Stimulated activated CD8-positive, alpha-beta memory T cell treated with anti-CD3 and anti-CD28 coated beads, Interleukin-15, amount 100 ng/mL, for 48 hours (primary cell): ENCODE measurements around the gene TTYH2.

Experiments used
- DNase-seq, 2 donors: peaks; one replicate each; pipeline ENCODE4 v3.0.0-alpha.2; 2020; ENCODE audit warnings: low read depth in 2 of 2

Gene TTYH2

DNA sequence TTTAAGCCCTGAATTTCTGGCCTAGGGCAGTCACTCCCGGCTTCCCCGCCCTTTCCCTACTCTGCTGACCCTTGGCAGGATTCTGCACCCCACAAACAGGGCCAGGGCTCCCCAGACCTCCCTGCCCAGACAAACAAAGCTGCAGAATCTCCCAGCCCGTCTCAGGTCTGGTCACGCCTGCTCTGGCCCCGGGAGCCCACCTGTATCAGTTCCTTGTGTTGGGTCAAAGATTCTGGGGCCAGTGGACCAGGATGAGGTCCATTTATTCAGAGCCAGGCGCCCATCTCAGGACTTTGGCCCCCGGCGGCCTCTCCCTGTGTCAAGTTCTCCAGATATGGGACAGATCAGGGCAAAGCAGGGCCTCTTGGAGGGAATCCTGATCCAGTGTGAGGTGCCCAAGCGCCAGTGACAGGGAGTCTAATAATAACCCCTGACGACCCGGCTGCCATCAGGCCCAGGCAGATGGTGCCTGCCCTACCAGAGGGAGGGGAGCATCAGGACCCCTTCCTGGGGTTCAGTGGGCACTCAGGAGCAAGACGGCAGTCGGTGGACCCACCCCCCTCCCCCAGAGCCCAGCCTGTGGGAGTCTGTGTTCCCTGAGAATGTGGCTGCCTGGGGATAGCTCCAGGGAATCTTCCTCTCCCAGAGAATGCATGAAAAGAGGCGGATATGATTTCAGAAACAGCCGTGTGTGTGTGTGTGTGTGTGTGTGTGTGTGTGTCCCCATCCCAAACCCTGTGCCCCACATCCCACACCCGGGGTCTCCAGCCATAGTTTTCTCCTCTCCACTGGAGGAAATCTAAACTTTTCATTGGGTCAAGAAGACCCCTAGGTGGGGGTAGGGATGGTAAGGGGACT lies 1.3 kb downstream of the TTYH2 start:
- no peak for DNase-seq

GRCh38 chr17:74215342-74215727 lies 2.0 kb downstream of the TTYH2 start:
- DNase-seq, result no peak

DNA sequence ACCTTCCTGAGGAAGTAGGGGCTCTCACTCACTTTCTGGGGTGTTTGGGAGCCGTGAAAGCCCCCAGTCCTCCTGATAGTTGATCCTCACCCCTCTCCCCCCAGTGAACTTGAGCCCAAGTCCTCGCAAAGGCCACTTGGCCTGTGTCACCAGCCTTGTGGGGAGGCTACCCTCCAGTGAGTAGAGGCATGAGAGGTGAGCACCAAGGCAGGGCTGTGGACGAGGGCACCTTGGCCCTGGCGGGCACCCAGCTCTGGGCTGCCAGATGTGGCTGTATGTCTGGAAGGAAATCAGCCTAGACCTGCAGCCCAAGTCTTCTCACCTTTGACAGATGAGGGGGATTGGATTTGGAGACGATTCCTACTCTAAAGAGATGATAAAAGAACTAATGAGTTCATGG lies 3.1 kb downstream of the TTYH2 start:
- no peak for DNase-seq

- no peak for DNase-seq
These were observed 3.8 kb downstream of the TTYH2 start for GRCh38 chr17:74217037-74217730.

DNA sequence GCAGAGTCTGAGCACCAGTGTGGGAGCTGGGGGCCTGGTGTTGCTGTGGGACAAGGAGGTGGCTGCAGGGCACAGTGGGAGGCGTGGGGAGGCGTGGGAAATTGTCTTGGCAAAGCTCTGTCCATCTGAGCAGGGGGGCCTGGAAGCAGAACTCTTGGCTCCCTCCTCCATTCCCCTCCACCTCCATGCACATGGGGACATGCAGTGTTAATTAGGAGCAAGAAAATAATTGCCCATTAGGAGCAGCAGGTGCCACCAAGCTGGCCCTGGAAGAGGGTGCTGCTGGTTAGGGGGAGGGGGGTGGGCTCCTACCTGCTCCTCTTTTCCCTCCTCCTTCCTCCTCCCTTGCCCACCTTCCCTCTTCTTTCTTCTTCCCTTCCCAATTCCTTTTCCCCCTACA lies 4.5 kb downstream of the TTYH2 start:
- DNase-seq, result no peak

GRCh38 chr17:74218436-74218835 lies 5.1 kb downstream of the TTYH2 start:
- no peak for DNase-seq

DNA sequence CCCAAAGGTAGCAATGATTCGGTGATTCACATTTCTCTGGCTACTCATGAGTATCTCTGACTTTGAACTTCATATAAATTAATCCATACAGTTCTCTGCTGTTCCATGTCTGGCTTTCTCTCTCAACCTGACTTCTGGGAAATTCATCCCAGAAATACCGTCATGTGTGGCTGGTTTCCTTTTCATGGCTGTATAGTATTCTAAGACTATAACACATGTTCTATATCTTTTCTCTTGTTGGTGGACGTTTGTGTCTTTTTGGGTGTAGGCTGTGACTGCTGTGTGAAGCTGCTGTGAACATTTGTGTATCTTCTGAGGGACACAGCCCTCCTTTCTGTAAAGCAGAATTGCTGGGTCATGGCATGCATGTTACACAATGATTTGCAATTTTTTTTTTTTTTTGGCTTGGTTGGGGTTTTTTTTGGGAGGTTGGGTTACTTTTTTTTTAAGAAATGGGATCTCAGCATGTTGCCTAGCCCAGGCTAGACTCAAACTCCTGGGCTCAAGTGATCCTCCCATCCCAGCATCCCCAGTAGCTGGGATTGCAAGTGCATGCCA lies 6.3 kb downstream of the TTYH2 start:
- DNase-seq, result no peak

GRCh38 chr17:74220219-74220618 lies 6.8 kb downstream of the TTYH2 start:
- DNase-seq, result no peak

GRCh38 chr17:74220946-74221818 lies 7.8 kb downstream of the TTYH2 start:
- DNase-seq, result no peak

DNA sequence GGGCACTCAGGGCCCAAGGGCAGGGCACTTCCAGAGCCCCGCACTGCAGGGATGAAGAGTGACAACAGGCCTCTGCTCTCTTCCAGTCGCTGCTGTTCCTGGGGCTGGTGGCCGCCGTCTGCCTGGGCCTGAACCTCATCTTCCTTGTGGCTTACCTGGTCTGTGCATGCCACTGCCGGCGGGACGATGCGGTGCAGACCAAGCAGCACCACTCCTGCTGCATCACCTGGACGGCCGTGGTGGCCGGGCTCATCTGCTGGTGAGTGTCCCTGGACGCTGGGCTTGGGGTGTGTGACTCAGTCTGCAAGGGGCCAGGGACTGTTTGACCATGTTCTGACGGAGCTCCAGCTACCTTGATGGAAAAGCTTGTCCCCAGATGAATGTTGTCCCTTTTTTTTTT lies 9.0 kb downstream of the TTYH2 start:
- no peak for DNase-seq

DNA sequence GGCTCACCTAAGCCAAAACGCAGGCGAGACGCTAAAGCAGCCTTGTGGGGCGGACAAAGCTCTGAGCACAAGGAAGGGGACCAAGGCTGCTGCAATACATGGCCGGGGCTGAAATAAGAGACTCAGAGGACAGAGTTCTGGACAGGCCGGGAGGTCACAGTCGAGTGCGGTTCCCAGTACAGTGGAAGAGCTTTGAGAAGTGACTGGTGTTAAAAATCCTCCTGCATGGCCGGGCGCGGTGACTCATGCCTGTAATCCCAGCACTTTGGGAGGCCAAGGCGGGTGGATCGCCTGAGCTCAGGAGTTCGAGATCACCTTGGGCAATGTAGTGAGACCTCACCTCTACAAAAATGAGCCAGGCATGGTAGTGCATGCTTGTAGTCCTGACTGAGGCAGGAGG lies 10.5 kb downstream of the TTYH2 start:
- DNase-seq, result no peak

GRCh38 chr17:74224959-74225725 lies 11.8 kb downstream of the TTYH2 start:
- no peak for DNase-seq

DNA sequence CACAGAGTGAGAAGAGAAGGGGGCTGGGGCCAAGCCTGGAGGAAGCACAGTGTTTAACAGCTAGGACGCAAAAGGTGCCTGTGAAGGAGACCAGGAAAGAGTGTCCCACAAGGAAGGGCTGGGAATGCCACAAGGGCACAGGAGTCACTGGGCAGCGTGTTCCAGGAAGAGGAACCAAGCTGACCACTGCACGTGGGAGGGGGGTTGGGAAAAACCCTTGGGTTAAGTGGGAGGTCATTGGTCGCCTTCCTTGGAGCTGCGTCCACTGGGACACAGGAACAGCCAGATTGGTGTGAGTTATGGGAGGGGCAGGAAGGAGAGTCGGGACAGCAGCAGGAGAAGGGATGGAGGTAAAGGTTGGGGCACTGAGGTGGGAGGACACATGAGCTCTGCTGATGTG lies 12.9 kb downstream of the TTYH2 start:
- no peak for DNase-seq

DNA sequence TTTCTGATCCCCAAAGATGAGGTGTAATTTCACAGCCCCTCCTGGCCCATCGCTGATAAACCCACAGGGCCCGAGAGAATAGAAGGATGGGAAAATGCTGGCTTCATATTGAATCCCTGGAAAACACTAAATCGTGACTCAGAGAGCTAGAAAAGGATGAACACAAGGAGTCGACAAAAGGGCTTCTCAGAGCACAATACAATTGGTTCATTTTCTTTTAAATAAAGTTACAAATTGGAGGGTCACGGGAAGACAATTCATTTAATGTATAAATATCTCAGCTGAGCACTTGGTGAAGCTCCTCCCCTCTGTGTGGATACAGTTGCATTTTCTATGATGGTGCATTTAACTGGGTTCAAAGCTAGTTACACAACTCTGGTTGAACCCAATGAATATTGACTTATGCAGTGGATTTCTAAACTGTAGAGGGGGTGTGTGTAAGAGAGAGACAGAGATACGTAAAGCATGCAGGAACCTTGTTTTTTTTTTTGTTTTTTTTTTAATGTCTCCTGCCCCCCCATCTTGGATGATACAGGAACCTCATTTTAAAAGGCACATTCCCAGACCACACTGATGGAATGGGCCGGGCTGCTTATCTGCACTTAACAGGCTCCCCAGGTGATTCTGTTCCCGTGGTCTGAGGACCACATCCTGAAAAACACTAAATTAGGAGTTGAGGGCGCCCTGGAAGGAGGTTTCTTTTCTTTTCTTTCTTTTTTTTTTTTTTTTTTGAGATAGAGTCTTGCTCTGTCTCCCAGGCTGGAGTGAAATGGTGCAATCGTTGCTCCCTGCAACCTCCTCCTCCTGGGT lies 14.1 kb downstream of the TTYH2 start:
- no peak for DNase-seq

DNA sequence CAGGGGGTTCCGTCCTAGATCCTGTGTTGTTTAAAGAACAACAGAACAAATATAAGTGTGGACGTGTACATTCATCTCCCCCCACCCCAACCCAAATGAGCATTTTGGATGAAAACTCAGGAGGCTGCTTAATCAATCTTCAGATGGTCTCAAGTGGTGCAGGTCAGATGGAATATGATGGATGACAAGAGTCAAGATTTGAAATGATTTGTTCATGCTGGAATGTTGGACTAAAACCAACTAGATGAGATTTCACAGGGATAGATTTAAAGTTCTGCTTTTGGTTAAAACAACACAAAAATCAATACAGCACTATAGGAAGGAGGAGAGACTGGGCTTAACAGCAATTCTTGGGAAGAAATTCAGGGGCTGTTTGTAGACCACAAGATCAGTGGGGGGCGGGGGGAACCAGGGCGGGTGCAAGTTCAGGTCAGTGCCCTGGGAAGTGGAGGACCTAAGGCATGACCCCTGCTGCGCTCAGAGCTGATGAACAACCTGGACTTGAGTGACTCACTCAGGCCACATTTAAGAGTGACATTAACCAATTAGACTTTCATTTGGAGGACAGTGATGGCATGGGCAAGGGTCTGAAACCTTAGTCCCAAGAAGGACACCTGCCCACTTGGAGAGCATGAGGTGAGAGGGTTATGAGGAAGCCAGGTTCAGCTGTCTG lies 15.1 kb downstream of the TTYH2 start:
- DNase-seq, result no peak

DNA sequence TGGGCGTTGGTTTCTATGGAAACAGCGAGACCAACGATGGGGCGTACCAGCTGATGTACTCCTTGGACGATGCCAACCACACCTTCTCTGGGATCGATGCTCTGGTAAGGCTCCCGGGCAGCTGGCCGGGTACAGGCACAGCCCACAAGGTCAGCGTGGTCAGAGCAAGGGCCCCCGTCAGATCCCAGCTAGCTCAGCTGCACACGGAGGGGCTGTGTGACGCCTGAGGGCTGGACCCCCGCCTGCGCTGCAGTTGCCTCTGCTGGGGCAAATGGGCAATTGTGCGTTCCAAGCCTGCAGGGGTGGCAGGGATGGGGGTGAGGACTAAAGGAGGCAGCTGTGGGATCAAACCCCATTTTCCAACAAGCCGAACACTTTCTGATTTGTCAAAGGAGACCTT lies 17.5 kb downstream of the TTYH2 start:
- no peak for DNase-seq

- no peak for DNase-seq
These were observed 18.8 kb downstream of the TTYH2 start for GRCh38 chr17:74231928-74232907.

- no peak for DNase-seq
These were observed 20.6 kb downstream of the TTYH2 start for GRCh38 chr17:74233937-74234336.

GRCh38 chr17:74234486-74234885 lies 21.1 kb downstream of the TTYH2 start:
- DNase-seq, result no peak
